CD4-positive, CD25-positive, alpha-beta regulatory T cell (primary cell): ENCODE results near the gene TBC1D22A. TPM values are rescaled to one million over a fixed set of nuclear protein-coding genes. Genes with fewer than 3 reads are reported as not detected.

Experiments
- ATAC-seq, 2 donors: fragments of 150-1000 bp; cut with Tn5 transposase; one replicate each; pipeline ENCODE4 v1.10.0; 2021; ENCODE audit warnings: low read depth in 2 of 2, moderate number of reproducible peaks in 2 of 2, moderate library complexity in 1 of 2
- DNase-seq, 3 donors: peaks; one replicate each; pipeline versions ENCODE4 v3.0.0 to v3.0.0-alpha.2; 2012 to 2022; ENCODE audit warnings: mixed read lengths in 1 of 3
- H3K27ac ChIP-seq: one replicate; pipeline ENCODE4 v1.7.0; 2013; ENCODE audit warnings: mild to moderate bottlenecking, low read length; ENCODE audit not compliant: insufficient read depth, poor library complexity, severe bottlenecking
- H3K27me3 ChIP-seq: one replicate; pipeline ENCODE4 v1.7.0; 2013; ENCODE audit warnings: low read length; ENCODE audit not compliant: control insufficient read depth, insufficient read depth
- H3K36me3 ChIP-seq: one replicate; pipeline ENCODE4 v1.7.0; 2013; ENCODE audit warnings: mild to moderate bottlenecking, low read length, moderate library complexity; ENCODE audit not compliant: control insufficient read depth, insufficient read depth
- H3K4me1 ChIP-seq: 2 replicates; pipeline ENCODE4 v1.7.0; 2013; ENCODE audit warnings: mild to moderate bottlenecking, low read length; ENCODE audit not compliant: insufficient read depth, control insufficient read depth, poor library complexity, severe bottlenecking
- H3K4me3 ChIP-seq: one replicate; pipeline ENCODE4 v1.7.0; 2013; ENCODE audit warnings: low read depth, mild to moderate bottlenecking, low read length, moderate library complexity
- H3K9me3 ChIP-seq, 2 experiments: 1 replicate in 1 of 2; 2 replicates in 1 of 2; pipeline ENCODE4 v1.7.0; 2013; ENCODE audit warnings: low read length in 2 of 2, mild to moderate bottlenecking in 1 of 2, moderate library complexity in 1 of 2; ENCODE audit not compliant: control insufficient read depth in 2 of 2
- H3K27ac Mint-ChIP-seq, 3 donors: one replicate each; pipeline ENCODE4 v1.8.0; 2020 to 2022; ENCODE audit warnings: mild to moderate bottlenecking in 3 of 3, mixed read lengths in 3 of 3, moderate library complexity in 2 of 3
- H3K27me3 Mint-ChIP-seq: one replicate; pipeline ENCODE4 v1.8.0; 2022; ENCODE audit warnings: mild to moderate bottlenecking, mixed read lengths
- H3K36me3 Mint-ChIP-seq: one replicate; pipeline ENCODE4 v1.8.0; 2020; ENCODE audit warnings: mixed read lengths
- H3K4me1 Mint-ChIP-seq, 4 donors: one replicate each; pipeline ENCODE4 v1.8.0; 2020 to 2022; ENCODE audit warnings: mixed read lengths in 4 of 4, mild to moderate bottlenecking in 1 of 4
- H3K4me3 Mint-ChIP-seq, 4 donors: one replicate each; pipeline ENCODE4 v1.8.0; 2020 to 2022; ENCODE audit warnings: mild to moderate bottlenecking in 4 of 4, mixed read lengths in 4 of 4, moderate library complexity in 3 of 4
- H3K9me3 Mint-ChIP-seq, 7 donors: one replicate each; pipeline ENCODE4 v1.8.0; 2020 to 2022; ENCODE audit warnings: mixed read lengths in 7 of 7, mild to moderate bottlenecking in 3 of 7, moderate library complexity in 2 of 7
- polyA plus RNA-seq, 4 donors: library from polyadenylated mRNA; unstranded; fragments of 300-500 nt; fragmentation: Illumina TruSeq; gene quantifications; one replicate each; pipeline ENCODE4 v1.2.3, GENCODE V29; 2021
- total RNA-seq: library from RNA; stranded (reverse); gene quantifications from one replicate; pipeline ENCODE4 v1.2.3, GENCODE V29; 2022

TBC1D22A gene
- total and polyA plus RNA-seq, 5 donors from 2014 or later, result 19.8 to 42.5 (median 24.3) TPM

GRCh38 chr22:47188261-47189055, 426.0 kb downstream of the TBC1D22A start:
- Mint-ChIP-seq H3K36me3 (no peaks in the 10 kb centered on the region), H3K27ac (no peak overlapping the region), H3K4me1 (no peaks in the 10 kb centered on the region), H3K9me3 (peaks cover 0 to 21% (median 4%) of the 10 kb centered on the region in 7 donors), H3K27me3 (peaks cover 7% of the 10 kb centered on the region), H3K4me3 (no peak overlapping the region)
- Histone ChIP-seq H3K4me3 (no peak overlapping the region), H3K27ac (no peak overlapping the region), H3K4me1 (no peaks in the 10 kb centered on the region), H3K36me3 (no peaks in the 10 kb centered on the region), H3K27me3 (no peaks in the 10 kb centered on the region), H3K9me3 (no peaks in the 10 kb centered on the region)
- ATAC-seq (no peak), DNase-seq (no peak)

DNA sequence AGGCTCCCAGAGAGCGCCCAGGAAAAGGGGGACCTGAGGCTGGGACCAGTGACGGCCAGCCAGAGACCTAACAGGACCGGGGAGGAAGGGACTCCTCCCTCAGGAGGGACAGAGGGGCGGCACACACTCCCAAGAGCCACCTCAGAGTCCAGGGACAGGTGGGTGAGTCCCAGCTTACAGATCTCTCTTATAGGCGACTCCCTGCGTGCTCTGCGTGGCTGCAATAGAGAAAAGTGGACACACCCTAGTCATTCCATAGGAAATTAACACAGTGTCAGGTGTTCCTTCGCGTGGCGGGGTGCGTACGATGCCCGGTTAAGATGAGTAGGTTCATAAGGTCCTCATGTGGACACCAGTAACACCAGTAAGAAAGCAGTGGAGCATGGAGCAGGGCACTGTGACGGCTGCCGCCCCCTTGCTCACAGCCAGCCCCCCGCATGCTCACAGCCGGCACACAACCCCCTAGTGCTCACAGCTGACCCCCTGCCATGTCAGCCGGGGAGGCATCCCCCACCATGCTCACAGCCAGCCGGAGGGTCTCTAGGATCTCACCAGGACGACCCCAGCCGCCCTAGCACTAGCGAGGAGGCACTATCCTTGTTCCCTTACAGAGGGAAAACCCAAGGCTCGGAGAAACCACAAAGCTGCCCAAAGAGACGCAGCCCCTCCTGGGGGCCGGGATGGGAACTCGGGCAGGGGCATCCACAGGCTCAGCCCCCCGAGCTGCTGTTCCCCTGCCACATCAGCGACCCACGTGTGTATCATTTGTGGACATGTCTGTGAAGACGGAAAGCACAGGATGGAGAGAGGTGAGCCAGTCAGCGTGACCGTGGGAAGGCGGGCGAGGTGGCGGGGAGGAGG, 426.8 kb downstream of the TBC1D22A start:
- Mint-ChIP-seq H3K27me3 (peaks cover 7% of the 10 kb centered on the region), H3K27ac (peak overlapping the region in 1 of 3 donors; percentile 40), H3K4me1 (no peaks in the 10 kb centered on the region), H3K9me3 (peaks cover 0 to 17% (median 4%) of the 10 kb centered on the region in 7 donors), H3K36me3 (no peaks in the 10 kb centered on the region), H3K4me3 (peak overlapping the region in 1 of 4 donors; percentile 64)
- ATAC-seq (no peak), DNase-seq (no peak)
- H3K27ac ChIP-seq, result no peak overlapping the region
- H3K27me3 ChIP-seq, result no peaks in the 10 kb centered on the region
- no peaks in the 10 kb centered on the region for H3K9me3 ChIP-seq
- H3K4me1 ChIP-seq, result no peaks in the 10 kb centered on the region
- H3K36me3 ChIP-seq, result no peaks in the 10 kb centered on the region
- no peak overlapping the region for H3K4me3 ChIP-seq

- H3K27ac ChIP-seq, result no peak overlapping the region
- Mint-ChIP-seq H3K36me3 (no peaks in the 10 kb centered on the region), H3K27ac (no peak overlapping the region), H3K4me3 (no peak overlapping the region), H3K27me3 (peaks cover 6% of the 10 kb centered on the region), H3K9me3 (peaks cover 0 to 7% (median 4%) of the 10 kb centered on the region in 7 donors), H3K4me1 (no peaks in the 10 kb centered on the region)
- no peaks in the 10 kb centered on the region for H3K36me3 ChIP-seq
- ATAC-seq, result no peak
- H3K9me3 ChIP-seq, result no peaks in the 10 kb centered on the region
- H3K27me3 ChIP-seq, result no peaks in the 10 kb centered on the region
- no peak overlapping the region for H3K4me3 ChIP-seq
- DNase-seq, result no peak
- no peaks in the 10 kb centered on the region for H3K4me1 ChIP-seq
Observed at GRCh38 chr22:47190276-47190956, 428.0 kb downstream of the TBC1D22A start.

DNA sequence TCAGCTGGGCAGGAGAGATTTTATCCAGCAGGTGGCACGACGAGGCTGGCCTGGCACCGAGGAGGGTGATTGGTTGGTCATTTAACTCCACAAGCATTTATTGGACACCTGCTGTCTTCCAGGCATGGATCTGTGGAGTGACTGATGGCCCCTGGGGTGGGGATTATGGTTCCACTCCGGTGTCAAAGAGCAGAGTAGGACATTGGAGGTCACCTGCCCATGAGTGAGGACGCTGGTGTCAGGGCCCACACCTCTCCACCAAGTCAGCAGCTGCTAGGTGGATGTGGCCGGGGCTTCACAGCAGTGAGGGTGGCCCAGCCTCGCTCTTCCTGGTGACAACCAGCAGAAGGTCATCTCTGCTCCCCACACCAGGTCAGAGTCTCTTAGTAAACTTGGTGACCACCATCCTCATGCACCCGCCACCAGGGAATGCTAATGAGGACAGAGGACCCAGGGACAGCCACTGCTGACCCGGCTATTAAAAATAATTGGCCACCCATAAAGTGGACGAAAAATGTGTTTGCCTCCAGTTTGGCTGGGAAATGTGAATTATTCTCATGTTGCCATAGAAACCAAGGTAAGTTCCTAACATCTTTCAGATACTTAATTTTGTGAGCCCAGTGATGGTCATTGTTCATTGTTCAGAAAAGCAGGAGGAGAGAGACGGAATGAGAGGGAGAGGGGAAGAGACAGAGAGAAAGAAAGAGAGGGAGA, 428.7 kb downstream of the TBC1D22A start:
- no peak overlapping the region for H3K4me3 Mint-ChIP-seq
- no peaks in the 10 kb centered on the region for H3K4me1 ChIP-seq
- ATAC-seq (no peak), DNase-seq (no peak)
- no peaks in the 10 kb centered on the region for H3K36me3 Mint-ChIP-seq
- no peaks in the 10 kb centered on the region for H3K9me3 ChIP-seq
- H3K4me1 Mint-ChIP-seq, result no peaks in the 10 kb centered on the region
- no peak overlapping the region for H3K27ac Mint-ChIP-seq
- no peak overlapping the region for H3K4me3 ChIP-seq
- H3K27me3 ChIP-seq, result no peaks in the 10 kb centered on the region
- H3K36me3 ChIP-seq, result no peaks in the 10 kb centered on the region
- H3K27ac ChIP-seq, result no peak overlapping the region
- H3K9me3 Mint-ChIP-seq, result no peaks in the 10 kb centered on the region
- H3K27me3 Mint-ChIP-seq, result no peaks in the 10 kb centered on the region

- no peaks in the 10 kb centered on the region for H3K4me1 Mint-ChIP-seq
- Histone ChIP-seq H3K4me3 (no peak overlapping the region), H3K9me3 (no peaks in the 10 kb centered on the region), H3K36me3 (no peaks in the 10 kb centered on the region), H3K4me1 (no peaks in the 10 kb centered on the region), H3K27me3 (no peaks in the 10 kb centered on the region), H3K27ac (no peak overlapping the region)
- no peak overlapping the region for H3K4me3 Mint-ChIP-seq
- no peaks in the 10 kb centered on the region for H3K27me3 Mint-ChIP-seq
- ATAC-seq (no peak), DNase-seq (no peak)
- H3K9me3 Mint-ChIP-seq, result no peaks in the 10 kb centered on the region
- no peak overlapping the region for H3K27ac Mint-ChIP-seq
- H3K36me3 Mint-ChIP-seq, result no peaks in the 10 kb centered on the region
Observed at GRCh38 chr22:47191671-47192650, 429.5 kb downstream of the TBC1D22A start.

DNA sequence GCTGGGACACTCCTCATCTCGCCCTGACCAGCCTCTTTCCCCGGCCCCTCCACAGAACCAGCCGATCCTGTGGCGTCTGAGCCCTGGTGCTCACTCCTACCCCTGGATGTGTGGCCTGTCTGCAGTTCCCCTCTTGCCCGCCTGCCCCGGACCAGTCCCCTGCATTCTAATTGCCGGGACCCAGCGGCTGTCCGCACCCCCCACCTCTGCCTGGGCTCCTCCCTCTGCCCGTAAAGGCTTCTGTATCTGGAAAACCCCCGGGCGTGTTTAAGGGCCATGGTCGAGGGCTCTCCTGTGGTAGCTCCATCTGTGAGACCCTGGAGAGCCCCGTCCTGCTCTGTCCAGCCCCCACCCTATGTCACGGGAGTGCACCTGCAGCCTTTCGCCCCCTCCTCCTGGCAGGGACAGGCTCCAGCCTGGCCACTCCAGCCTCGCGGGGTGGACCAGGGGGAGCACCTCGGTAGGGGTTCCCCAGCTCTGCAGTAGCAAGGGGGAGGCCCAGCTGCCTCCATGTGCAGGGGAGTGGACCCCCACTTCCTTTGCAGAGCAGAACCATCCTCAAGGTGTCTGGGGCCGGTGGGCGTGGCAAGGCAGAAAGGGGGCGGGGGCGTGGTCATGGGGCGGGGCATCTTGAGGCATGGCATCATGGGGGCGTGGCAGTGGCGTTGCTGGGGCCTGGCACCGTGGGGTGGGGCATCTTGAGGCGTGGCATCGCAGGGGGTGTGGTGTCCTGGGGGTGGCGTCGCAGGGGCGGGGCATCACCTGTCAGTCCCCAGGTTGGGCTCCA, 430.4 kb downstream of the TBC1D22A start:
- no peak for ATAC-seq
- Mint-ChIP-seq H3K9me3 (no peaks in the 10 kb centered on the region), H3K27me3 (no peaks in the 10 kb centered on the region), H3K4me3 (no peak overlapping the region), H3K36me3 (no peaks in the 10 kb centered on the region), H3K27ac (no peak overlapping the region), H3K4me1 (no peaks in the 10 kb centered on the region)
- Histone ChIP-seq H3K27ac (no peak overlapping the region), H3K9me3 (no peaks in the 10 kb centered on the region), H3K27me3 (no peaks in the 10 kb centered on the region), H3K4me1 (no peaks in the 10 kb centered on the region), H3K4me3 (no peak overlapping the region), H3K36me3 (no peaks in the 10 kb centered on the region)
- no peak for DNase-seq
